Large intestine (tissue), 3 donors: Measurements from ENCODE around the gene ZNF366. TPM values are rescaled to one million over a fixed set of nuclear protein-coding genes. Genes with fewer than 3 reads are reported as not detected.

Experiments
- DNase-seq, 2 donors: peaks; one replicate each; pipeline versions ENCODE4 v3.0.0 to v3.0.0-alpha.2; 2013
- H3K27ac ChIP-seq: one replicate; pipeline ENCODE4 v1.5.1; 2013; ENCODE audit warnings: low read length
- H3K27me3 ChIP-seq: 2 replicates; pipeline ENCODE4 v1.6.1; 2013; ENCODE audit warnings: low read length; ENCODE audit not compliant: control insufficient read depth, insufficient read depth
- H3K36me3 ChIP-seq: 2 replicates; pipeline ENCODE4 v1.6.1; 2013; ENCODE audit warnings: low read length; ENCODE audit not compliant: control insufficient read depth, insufficient read depth
- H3K4me1 ChIP-seq: one replicate; pipeline ENCODE4 v1.6.1; 2013; ENCODE audit warnings: low read length; ENCODE audit not compliant: control insufficient read depth, insufficient read depth
- H3K4me3 ChIP-seq: one replicate; pipeline ENCODE4 v1.5.1; 2013; ENCODE audit warnings: low read length
- H3K9me3 ChIP-seq: one replicate; pipeline ENCODE4 v1.6.1; 2013; ENCODE audit warnings: mild to moderate bottlenecking, low read depth, low read length, moderate library complexity; ENCODE audit not compliant: control insufficient read depth
- WGBS: methylation state at CpG from one replicate; pipeline ENCODE4 v1.1.5; 2013; ENCODE audit warnings: low lambda C conversion rate; ENCODE audit not compliant: insufficient coverage; 5-methylcytosine and 5-hydroxymethylcytosine counted together
- polyA plus RNA-seq: library from polyadenylated mRNA; unstranded; fragments of 120-200 nt; gene quantifications from one replicate; pipeline ENCODE4 v1.2.1, GENCODE V29; 2013

Gene ZNF366
- polyA plus RNA-seq, 1 donor, result 2.1 TPM

DNA sequence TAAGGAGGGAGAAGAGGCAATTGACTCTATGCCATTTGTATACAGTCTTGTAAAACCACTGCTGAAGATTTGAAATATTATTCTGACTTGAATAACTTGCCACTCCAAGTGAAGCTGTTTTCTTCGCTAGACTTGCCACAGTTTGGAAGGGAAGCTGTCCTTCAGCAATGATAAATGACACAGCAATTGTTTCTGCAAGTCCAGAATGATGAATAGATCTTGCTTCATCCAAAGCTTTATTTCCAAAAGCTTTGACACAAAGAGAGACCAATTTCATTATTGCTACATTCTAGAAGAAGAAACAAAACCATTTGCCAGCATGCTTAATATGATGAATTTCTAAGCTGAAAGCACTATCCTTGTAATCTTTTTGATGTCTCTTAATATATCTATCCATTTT, 73.7 kb downstream of the ZNF366 start:
- no CpG with 5 or more reads among the region's 1 CpG for WGBS
- Histone ChIP-seq H3K27me3 (no peaks in the 10 kb centered on the region), H3K27ac (no peak overlapping the region), H3K9me3 (no peaks in the 10 kb centered on the region), H3K4me3 (no peak overlapping the region), H3K36me3 (no peaks in the 10 kb centered on the region), H3K4me1 (no peaks in the 10 kb centered on the region)
- DNase-seq, result no peak

DNA sequence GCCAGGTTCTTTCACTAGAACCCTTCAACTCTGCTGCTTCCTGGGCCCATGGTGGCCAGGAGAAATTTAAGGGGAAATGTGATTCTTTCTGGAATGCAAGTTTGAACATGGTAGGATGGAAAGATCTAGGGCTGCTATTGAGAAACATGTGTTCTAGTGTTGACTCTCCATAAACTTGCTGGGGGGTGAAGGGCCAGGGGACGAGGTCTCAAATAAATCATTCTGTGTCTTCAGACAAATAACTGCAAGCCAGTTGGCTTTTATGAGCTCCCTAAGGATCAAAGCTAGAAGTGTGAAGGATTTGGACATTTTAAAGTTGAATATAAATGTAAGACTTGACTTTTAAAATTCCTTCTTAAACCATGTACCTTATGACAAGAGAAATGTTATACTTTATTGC, 78.5 kb downstream of the ZNF366 start:
- H3K27me3 ChIP-seq, result peaks cover 7% of the 10 kb centered on the region
- H3K27ac ChIP-seq, result no peak overlapping the region
- WGBS, result 40% methylated on average over 1 of the region's 1 CpG
- DNase-seq, result no peak
- no peak overlapping the region for H3K4me3 ChIP-seq
- no peaks in the 10 kb centered on the region for H3K9me3 ChIP-seq
- H3K4me1 ChIP-seq, result no peaks in the 10 kb centered on the region
- H3K36me3 ChIP-seq, result no peaks in the 10 kb centered on the region

GRCh38 chr5:72427488-72428437, 79.4 kb downstream of the ZNF366 start:
- H3K27me3 ChIP-seq, result peaks cover 7% of the 10 kb centered on the region
- H3K36me3 ChIP-seq, result no peaks in the 10 kb centered on the region
- H3K27ac ChIP-seq, result no peak overlapping the region
- H3K4me3 ChIP-seq, result no peak overlapping the region
- no peaks in the 10 kb centered on the region for H3K9me3 ChIP-seq
- no CpG with 5 or more reads among the region's 6 CpGs for WGBS
- no peaks in the 10 kb centered on the region for H3K4me1 ChIP-seq
- no peak for DNase-seq

- H3K9me3 ChIP-seq, result no peaks in the 10 kb centered on the region
- no peaks in the 10 kb centered on the region for H3K4me1 ChIP-seq
- 80% methylated on average over 1 of the region's 2 CpGs for WGBS
- H3K27ac ChIP-seq, result no peak overlapping the region
- DNase-seq, result no peak
- peaks cover 7% of the 10 kb centered on the region for H3K27me3 ChIP-seq
- H3K36me3 ChIP-seq, result no peaks in the 10 kb centered on the region
- no peak overlapping the region for H3K4me3 ChIP-seq
Observed at GRCh38 chr5:72427016-72427415, 80.2 kb downstream of the ZNF366 start.

- no peaks in the 10 kb centered on the region for H3K36me3 ChIP-seq
- no peak overlapping the region for H3K27ac ChIP-seq
- no peaks in the 10 kb centered on the region for H3K9me3 ChIP-seq
- H3K4me1 ChIP-seq, result no peaks in the 10 kb centered on the region
- DNase-seq, result no peak
- H3K4me3 ChIP-seq, result no peak overlapping the region
- peaks cover 7% of the 10 kb centered on the region for H3K27me3 ChIP-seq
Observed at GRCh38 chr5:72426019-72426418, 81.2 kb downstream of the ZNF366 start.

DNA sequence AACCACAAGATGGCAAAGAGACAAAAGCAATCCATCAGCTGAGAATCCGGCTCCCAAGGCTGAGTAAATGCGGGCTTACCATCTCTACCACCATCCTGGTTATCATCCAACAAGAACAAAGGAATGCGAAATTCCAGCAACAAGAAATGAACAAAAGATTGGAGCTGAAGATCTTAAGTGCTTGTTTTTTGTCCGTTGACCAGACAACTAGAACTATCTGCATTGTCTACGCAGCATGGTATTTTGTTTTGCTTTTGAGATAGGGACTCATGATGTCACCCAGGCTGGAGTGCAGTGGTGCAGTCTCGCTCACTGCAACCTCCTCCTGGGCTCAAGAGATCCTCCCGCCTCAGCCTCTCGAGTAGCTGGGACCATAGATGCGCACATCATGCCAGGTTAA, 88.9 kb downstream of the ZNF366 start:
- Histone ChIP-seq H3K27ac (no peak overlapping the region), H3K4me1 (no peaks in the 10 kb centered on the region), H3K9me3 (peaks cover 7% of the 10 kb centered on the region), H3K4me3 (no peak overlapping the region), H3K36me3 (no peaks in the 10 kb centered on the region), H3K27me3 (peaks cover 3% of the 10 kb centered on the region)
- 100% methylated on average over 2 of the region's 9 CpGs for WGBS
- DNase-seq, result no peak

GRCh38 chr5:72417333-72418062, 89.7 kb downstream of the ZNF366 start:
- DNase-seq, result no peak
- no peak overlapping the region for H3K27ac ChIP-seq
- no CpG with 5 or more reads among the region's 48 CpGs for WGBS
- no peak overlapping the region for H3K4me3 ChIP-seq
- no peaks in the 10 kb centered on the region for H3K36me3 ChIP-seq
- no peaks in the 10 kb centered on the region for H3K4me1 ChIP-seq
- H3K9me3 ChIP-seq, result peaks cover 7% of the 10 kb centered on the region
- H3K27me3 ChIP-seq, result peaks cover 3% of the 10 kb centered on the region

DNA sequence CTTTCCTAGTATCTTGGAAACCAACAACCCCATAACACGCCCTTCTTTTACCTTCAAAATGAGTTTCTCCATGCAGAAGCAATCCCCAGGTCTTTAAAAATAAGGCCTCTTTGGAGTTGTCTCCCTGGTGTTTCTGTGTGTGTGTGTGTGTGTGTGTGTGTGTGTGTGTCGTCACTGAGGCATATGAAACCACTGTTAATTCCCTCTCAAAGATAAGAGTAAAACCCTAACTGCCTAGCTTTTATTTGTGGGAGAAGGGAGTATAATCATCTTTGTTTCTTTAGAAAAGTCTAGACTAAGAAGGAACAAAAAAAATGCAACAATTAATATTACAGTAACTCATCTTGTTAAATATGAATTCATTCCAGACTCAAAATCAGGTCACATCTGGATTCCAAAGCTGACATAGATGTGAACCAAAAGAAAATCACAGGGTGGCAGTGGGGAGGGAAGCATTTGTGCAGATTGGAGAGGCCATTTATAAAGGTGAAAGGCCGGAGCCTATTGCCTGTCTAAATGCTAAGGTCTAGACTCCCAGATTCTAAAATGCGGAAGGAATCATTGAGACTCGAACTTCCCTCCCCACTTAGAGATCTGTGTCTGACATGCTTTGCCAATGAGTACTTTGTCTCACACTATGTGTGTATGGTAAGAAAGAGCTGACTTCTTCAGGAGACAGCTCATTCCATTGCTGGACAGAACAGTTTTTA, 91.4 kb downstream of the ZNF366 start:
- H3K27ac ChIP-seq, result no peak overlapping the region
- no CpG with 5 or more reads among the region's 5 CpGs for WGBS
- DNase-seq, result no peak
- peaks cover 3% of the 10 kb centered on the region for H3K27me3 ChIP-seq
- H3K4me1 ChIP-seq, result no peaks in the 10 kb centered on the region
- no peak overlapping the region for H3K4me3 ChIP-seq
- H3K36me3 ChIP-seq, result no peaks in the 10 kb centered on the region
- peaks cover 7% of the 10 kb centered on the region for H3K9me3 ChIP-seq

- Histone ChIP-seq H3K4me3 (no peak overlapping the region), H3K4me1 (no peaks in the 10 kb centered on the region), H3K27me3 (peaks cover 3% of the 10 kb centered on the region), H3K27ac (no peak overlapping the region), H3K36me3 (no peaks in the 10 kb centered on the region), H3K9me3 (peaks cover 3% of the 10 kb centered on the region)
- 71% methylated on average over 2 of the region's 4 CpGs for WGBS
- DNase-seq, result no peak
Observed at GRCh38 chr5:72412283-72413055, 94.7 kb downstream of the ZNF366 start.
